ENCODE measurements around the gene FGD2. TPM values are rescaled to one million over a fixed set of nuclear protein-coding genes. Genes with fewer than 3 reads are reported as not detected.

The FGD2 gene
- total RNA-seq, 2 experiments from 2014 or later = 1.2 to 1.3 TPM

DNA sequence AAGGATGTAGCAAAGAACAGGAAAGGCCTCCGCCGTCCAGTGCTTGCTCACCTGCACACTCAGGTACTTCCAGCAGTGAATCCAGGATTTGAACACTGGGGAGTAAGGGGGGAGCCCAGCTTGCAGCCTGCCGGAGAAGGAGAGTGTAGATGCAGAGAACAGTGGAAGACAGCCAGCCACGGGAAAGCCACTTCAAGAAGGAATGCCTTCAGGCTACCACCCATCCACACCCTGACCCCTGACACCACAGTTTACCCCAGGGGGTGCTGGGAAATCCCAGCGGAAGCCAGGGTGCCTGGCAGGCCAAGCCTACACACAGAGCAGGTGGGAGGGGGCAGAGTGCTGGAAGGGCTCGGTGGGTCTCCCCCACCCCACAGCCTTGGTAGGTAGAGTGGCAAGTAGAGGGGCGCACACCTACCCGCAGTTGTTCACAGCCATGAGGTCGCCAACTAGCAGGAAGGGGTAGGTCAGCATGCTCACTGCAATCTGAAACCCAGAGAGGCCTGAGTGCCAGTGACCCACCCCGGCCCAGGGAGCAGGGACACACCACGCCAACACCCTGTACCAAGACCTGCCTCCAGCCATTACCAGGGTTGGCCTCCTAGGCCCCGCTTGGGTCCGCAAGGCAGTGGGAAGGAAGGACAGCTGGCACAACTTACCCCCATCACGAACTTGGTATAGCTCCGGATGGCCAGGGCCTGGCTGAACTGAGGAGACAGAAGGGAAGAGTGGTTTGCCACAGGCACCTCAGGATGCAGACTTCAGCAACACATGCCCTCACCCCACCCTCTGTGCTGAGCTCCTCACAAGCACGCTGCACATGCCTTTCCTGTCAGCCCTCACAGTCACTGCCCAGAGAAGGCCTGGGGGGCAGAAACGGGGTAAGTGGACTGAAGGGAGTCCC lies 35.2 kb upstream of the FGD2 start:
- ChIA-PET POLR2A (interaction anchor here (0.5 kb wide), 1 partner anchor 56 kb away, joined by 3 read pairs; no protein-coding TSS in a partner anchor), CTCF (interaction anchor here (0.5 kb wide), 1 partner anchor 218 kb away, joined by 5 read pairs; no protein-coding TSS in a partner anchor)

GRCh38 chr6:36970892-36971842 lies 34.3 kb upstream of the FGD2 start:
- ChIA-PET POLR2A (no interaction called here), CTCF (interaction anchor here (0.5 kb wide), 1 partner anchor 217 kb away, joined by 5 read pairs; no protein-coding TSS in a partner anchor)

- POLR2A ChIA-PET = no interaction called here
- CTCF ChIA-PET = no interaction called here
Measured at GRCh38 chr6:36971921-36972673, 33.4 kb upstream of the FGD2 start.

DNA sequence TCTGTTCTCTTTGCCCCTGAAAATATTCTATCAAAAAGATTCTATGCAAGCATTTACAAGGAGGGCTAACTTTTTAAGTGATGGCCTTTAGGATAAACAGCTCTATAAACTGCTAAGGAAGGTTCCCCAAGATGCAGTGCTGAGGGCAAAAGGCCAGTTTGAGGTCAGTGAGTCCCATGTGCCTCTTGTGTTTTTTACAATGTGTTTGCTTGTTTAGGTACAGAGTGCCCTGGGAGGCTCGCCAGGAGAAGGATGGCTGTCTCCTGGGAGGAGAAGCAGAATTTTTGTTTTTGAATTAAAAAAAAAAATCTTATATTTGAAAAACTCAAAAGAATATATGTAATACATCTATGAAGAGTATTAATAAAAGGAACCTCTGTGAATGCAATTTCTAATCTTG lies 32.3 kb upstream of the FGD2 start:
- ChIA-PET POLR2A (no interaction called here), CTCF (no interaction called here)

- CTCF ChIA-PET = no interaction called here
- POLR2A ChIA-PET = no interaction called here
Measured at GRCh38 chr6:36973647-36974046, 31.8 kb upstream of the FGD2 start.

DNA sequence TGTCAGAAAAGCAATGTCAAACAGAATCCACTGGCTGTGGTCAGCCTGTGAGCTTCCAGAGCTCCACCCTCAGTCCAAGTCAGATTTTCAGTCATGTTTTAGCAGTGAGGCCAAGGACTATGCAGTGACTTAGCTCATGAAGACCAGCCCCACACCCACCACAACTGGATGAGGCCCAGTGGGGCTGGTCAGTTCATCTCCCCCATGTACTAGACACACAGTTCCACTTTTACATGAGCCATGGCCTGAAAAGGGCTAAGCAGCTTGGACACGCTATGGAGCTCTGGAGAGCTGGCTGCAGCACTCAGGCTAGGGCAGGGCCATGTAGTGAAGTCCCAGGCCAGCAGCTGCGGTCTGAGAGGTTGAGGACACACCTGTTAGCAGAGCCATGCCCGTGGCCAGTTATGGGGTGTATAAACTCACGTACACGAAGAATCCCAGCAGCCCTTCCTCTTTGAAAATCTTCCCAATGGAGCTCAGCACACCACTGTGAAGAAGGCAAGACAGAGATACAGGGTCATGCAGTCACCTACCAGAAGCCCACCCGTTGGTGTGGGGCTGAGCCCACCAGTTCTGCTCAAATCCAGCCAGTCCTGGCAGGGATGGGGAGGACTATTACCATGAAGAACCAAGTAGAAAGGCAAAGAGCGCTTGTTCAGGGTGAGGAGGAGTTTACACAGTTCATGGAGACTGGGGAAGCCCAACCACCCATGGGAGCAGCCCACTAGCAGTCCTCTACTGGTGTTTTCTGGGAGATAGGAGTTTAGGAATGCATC lies 30.0 kb upstream of the FGD2 start:
- CTCF ChIA-PET = interaction anchor here (1.7 kb wide), 1 partner anchor 43 kb away, joined by 5 read pairs; no protein-coding TSS in a partner anchor
- POLR2A ChIA-PET = no interaction called here

- ChIA-PET POLR2A (no interaction called here), CTCF (no interaction called here)
Measured at GRCh38 chr6:36976007-36976264, 29.5 kb upstream of the FGD2 start.

- ChIA-PET POLR2A (no interaction called here), CTCF (no interaction called here)
Measured at GRCh38 chr6:36976509-36976908, 28.9 kb upstream of the FGD2 start.

GRCh38 chr6:36976931-36977330 lies 28.5 kb upstream of the FGD2 start:
- ChIA-PET POLR2A (no interaction called here), CTCF (no interaction called here)

GRCh38 chr6:36977470-36977941 lies 27.9 kb upstream of the FGD2 start:
- CTCF ChIA-PET = no interaction called here
- POLR2A ChIA-PET = no interaction called here

GRCh38 chr6:36978421-36979346 lies 26.8 kb upstream of the FGD2 start:
- POLR2A ChIA-PET = interaction anchor here (0.6 to 0.9 kb wide), 3 partner anchors 103 to 363 kb away, joined by 5 to 9 read pairs (median 5); no protein-coding TSS in a partner anchor
- CTCF ChIA-PET = interaction anchor here (1.4 kb wide), 1 partner anchor 231 kb away, joined by 3 read pairs; no protein-coding TSS in a partner anchor

DNA sequence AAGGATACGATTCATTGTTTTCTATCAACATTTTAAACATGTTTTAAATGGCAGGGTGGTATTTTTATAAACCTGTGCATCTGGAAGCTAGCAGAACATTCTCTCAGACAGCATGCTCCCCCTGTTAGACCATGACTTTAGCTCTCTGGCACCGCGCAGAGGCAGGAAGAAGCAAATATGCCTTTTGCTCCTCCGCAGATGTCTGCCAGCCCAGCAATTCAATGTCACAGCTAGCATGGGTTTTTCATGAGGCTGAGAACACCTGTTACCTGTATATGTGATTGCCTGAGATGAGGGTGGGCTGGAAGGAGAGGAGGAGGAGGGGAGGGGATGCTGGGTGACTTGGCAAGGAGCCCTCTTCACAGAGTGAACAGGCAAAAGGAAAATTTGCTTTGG lies 26.1 kb upstream of the FGD2 start:
- CTCF ChIA-PET = interaction anchor here (1.0 to 1.4 kb wide), 2 partner anchors 94 to 231 kb away, joined by 3 read pairs; no protein-coding TSS in a partner anchor
- POLR2A ChIA-PET = interaction anchor here (0.6 to 0.9 kb wide), 2 partner anchors 104 to 119 kb away, joined by 5 read pairs; no protein-coding TSS in a partner anchor

- CTCF ChIA-PET = interaction anchor here (1.0 to 1.4 kb wide), 2 partner anchors 95 to 230 kb away, joined by 3 read pairs; no protein-coding TSS in a partner anchor
- POLR2A ChIA-PET = no interaction called here
Measured at GRCh38 chr6:36980129-36980528, 25.3 kb upstream of the FGD2 start.

- ChIA-PET POLR2A (interaction anchor here (0.6 kb wide), 1 partner anchor 37 kb away, joined by 3 read pairs; no protein-coding TSS in a partner anchor), CTCF (interaction anchor here (1.4 kb wide), 1 partner anchor 37 kb away, joined by 3 read pairs; no protein-coding TSS in a partner anchor)
Measured at GRCh38 chr6:36980876-36981619, 24.4 kb upstream of the FGD2 start.

GRCh38 chr6:36983538-36983937 lies 21.9 kb upstream of the FGD2 start:
- ChIA-PET POLR2A (no interaction called here), CTCF (no interaction called here)

- CTCF ChIA-PET = interaction anchor here (0.5 to 1.5 kb wide), 5 partner anchors 21 to 167 kb away, joined by 4 to 10 read pairs (median 4); partner anchors contain the start of genes C6orf89 and FGD2
- POLR2A ChIA-PET = interaction anchor here (0.6 to 0.9 kb wide), 2 partner anchors 59 to 225 kb away, joined by 3 read pairs; no protein-coding TSS in a partner anchor
Measured at GRCh38 chr6:36984581-36985416, 20.7 kb upstream of the FGD2 start.
